Measurements from ENCODE around the gene STEAP1B.
"Not testable (repeated sequence)": the region's sequence is repeated elsewhere in the genome, so short reads cannot be mapped to it uniquely, and the experiment has no call there.

Gene STEAP1B

GRCh38 chr7:22452142-22452959, 47.6 kb downstream of the STEAP1B start:
- DNase-seq = no peak

GRCh38 chr7:22450013-22450412, 50.0 kb downstream of the STEAP1B start:
- DNase-seq = not testable (repeated sequence)

- DNase-seq = no peak
Measured at GRCh38 chr7:22447762-22448161, 52.2 kb downstream of the STEAP1B start.

GRCh38 chr7:22447008-22447407, 53.0 kb downstream of the STEAP1B start:
- DNase-seq = no peak

- DNase-seq = no peak
Measured at GRCh38 chr7:22445853-22446252, 54.1 kb downstream of the STEAP1B start.

GRCh38 chr7:22445140-22445743, 54.7 kb downstream of the STEAP1B start:
- no peak for DNase-seq

GRCh38 chr7:22444181-22444971, 55.6 kb downstream of the STEAP1B start:
- DNase-seq = no peak

- DNase-seq = no peak
Measured at GRCh38 chr7:22443370-22444180, 56.4 kb downstream of the STEAP1B start.

- DNase-seq = no peak
Measured at GRCh38 chr7:22442882-22443369, 57.1 kb downstream of the STEAP1B start.

GRCh38 chr7:22442187-22442881, 57.7 kb downstream of the STEAP1B start:
- no peak for DNase-seq

GRCh38 chr7:22441157-22441556, 58.8 kb downstream of the STEAP1B start:
- DNase-seq = no peak

GRCh38 chr7:22438994-22439393, 61.0 kb downstream of the STEAP1B start:
- DNase-seq = no peak

- not testable (repeated sequence) for DNase-seq
Measured at GRCh38 chr7:22436552-22436951, 63.4 kb downstream of the STEAP1B start.

GRCh38 chr7:22435720-22436119, 64.3 kb downstream of the STEAP1B start:
- DNase-seq = no peak

- no peak for DNase-seq
Measured at GRCh38 chr7:22435105-22435504, 64.9 kb downstream of the STEAP1B start.

- DNase-seq = no peak
Measured at GRCh38 chr7:22433710-22434460, 66.1 kb downstream of the STEAP1B start.

GRCh38 chr7:22433165-22433700, 66.8 kb downstream of the STEAP1B start:
- not testable (repeated sequence) for DNase-seq

GRCh38 chr7:22432203-22432718, 67.7 kb downstream of the STEAP1B start:
- no peak for DNase-seq

- DNase-seq = no peak
Measured at GRCh38 chr7:22430457-22430856, 69.5 kb downstream of the STEAP1B start.

GRCh38 chr7:22429386-22429785, 70.6 kb downstream of the STEAP1B start:
- no peak for DNase-seq

- no peak for DNase-seq
Measured at GRCh38 chr7:22427855-22428254, 72.1 kb downstream of the STEAP1B start.
